HG03095 (cell line): Measurements from ENCODE around the gene EXOC3.
A peak's percentile ranks its signal among the peaks of the same experiment; 100 is the strongest.

ENCODE experiments used
- ATAC-seq: cut with Tn5 transposase; IDR thresholded peaks from one replicate; pipeline ENCODE4 v1.9.1; 2021; ENCODE audit warnings: moderate library complexity; ENCODE audit not compliant: unreplicated experiment

EXOC3 gene

DNA sequence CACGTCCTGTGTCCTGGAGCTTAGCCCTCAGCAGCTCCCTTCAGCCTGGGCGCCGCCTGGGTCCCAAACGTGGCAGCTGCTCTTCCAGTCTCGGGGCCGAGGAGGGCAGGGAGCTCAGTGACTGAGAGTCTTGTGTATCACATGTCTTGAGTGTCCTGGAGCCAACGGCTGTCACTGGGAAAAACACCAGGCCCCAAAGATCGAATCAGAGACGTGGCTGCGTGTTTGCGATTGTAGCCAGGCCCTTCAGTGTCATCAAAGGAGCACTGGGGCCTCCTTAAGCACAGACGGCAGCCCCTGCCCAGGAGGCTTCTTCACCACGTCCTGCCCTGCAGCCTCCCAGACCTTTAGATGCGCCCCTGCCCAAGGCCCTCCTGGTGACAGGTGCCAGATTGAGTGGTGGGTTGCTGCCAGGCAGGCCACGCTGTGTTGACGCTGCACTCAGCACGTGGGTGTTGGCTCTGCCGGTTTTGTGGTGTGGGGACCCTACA is 5.7 kb upstream of the EXOC3 start:
- ATAC-seq = no peak

DNA sequence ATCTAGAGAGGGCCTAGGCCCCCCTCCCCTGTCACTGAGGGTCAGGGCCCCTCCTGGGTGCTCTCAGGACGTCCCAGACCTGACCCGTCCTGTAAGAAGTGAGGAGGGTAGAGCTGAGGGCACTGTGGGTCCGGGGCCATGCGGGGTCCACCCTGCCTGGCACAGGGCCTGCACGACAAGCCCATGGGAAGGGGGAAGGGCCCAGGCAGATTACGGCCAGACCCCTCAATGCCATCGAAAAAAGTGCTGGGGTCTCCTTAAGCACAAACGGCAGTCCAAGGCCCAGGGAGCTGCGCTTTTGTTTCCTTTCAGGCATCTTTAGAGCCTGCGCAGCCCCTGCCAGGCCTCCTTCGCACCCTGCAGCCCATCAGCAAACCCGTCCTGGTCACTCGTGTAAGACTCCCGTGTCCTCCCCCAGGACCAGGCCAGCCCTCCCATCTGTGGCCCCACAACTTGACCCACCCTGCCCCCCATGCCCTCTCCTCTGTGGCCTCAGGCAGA is 4.4 kb upstream of the EXOC3 start:
- no peak for ATAC-seq

DNA sequence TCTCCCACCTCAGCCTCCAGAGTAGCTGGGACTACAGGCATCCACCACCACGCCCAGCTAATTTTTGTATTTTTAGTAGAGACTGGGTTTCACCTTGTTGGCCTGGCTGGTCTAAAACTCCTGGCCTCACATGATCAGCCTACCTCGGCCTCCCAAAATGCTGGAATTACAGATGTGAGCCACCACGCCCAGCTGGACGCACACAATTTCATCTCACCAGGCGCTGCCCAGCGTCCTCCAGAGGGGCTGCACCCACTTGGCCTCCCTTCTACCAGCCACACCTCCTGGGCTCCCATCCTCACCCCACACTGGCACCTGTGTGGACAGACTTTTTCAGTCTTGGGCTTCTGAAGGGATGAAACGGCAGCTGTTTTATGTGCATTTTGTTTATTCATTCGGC is 3.8 kb upstream of the EXOC3 start:
- ATAC-seq = no peak

DNA sequence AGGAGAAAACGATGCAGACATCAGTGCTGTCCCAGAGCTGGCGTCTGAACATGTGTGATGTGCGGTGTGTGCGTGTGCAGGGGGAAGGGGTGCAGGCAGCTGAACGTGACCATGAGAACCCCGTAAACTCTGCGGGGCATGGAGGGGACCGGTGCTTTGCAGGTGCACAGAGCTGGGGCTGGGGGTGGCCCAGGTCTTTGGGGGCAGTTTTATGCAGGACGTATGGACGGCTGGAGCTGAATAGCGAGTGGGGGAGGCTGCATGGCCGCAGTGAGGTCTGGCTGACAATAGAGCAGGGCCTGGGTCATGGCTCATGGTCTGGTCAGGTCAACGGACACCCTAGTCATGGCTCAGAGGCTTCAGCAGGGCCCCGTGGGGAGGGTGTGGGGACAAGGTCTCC is 3.3 kb upstream of the EXOC3 start:
- ATAC-seq = no peak

DNA sequence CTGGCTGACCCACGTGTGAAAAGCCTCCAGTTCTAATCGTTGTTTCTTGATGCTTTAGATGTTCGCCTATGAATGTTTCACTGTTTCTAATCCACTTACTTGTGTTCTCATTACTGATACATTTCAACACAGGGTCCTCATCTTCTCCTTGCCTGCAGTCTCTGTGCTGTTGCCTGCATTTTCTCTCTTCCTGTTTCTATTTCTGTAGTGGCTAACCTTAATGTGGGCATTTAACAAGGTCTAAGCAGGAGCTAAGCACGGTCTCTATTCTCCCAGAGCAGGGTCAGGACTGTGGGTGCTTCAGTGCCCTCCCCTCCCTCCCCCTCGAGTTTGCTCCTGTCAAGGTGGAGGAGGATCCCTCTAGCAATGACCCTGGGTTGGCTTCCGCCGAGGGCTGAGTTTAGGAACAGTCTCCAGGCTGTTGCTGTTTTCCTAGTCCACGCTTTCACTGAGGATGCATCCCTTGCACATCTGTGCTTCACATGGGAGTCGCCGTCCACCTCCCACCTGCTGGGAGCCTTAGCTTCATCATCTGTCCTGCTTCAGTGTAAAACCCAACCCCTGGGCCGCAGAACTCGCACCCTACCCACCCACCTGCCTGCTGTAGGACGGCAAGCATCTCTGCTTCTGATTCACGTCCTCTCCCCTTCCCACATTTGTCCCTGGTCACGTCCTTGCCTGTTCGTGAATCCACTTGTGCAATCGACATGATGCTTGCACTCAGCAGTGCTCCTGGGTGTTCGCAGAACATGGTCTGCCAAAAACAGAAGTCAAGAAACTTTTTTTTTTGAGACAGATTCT is 2.4 kb upstream of the EXOC3 start:
- ATAC-seq = no peak

DNA sequence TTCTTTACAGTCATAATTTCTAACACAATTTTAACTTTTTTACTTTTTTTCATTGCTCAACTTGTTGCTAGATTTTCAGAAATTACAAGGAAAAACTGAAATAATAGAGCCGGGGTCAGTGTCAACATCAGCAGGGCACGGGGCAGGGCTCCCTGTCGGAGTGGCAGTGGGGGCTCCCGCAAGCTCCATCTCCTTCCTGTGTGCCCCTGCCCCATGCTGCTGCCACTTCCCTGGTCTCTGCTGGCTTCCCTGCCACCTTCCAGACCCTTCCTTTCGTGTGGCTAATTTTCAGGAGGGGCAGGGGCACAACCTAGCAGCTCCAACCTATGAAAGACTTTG is 1.0 kb upstream of the EXOC3 start:
- no peak for ATAC-seq

DNA sequence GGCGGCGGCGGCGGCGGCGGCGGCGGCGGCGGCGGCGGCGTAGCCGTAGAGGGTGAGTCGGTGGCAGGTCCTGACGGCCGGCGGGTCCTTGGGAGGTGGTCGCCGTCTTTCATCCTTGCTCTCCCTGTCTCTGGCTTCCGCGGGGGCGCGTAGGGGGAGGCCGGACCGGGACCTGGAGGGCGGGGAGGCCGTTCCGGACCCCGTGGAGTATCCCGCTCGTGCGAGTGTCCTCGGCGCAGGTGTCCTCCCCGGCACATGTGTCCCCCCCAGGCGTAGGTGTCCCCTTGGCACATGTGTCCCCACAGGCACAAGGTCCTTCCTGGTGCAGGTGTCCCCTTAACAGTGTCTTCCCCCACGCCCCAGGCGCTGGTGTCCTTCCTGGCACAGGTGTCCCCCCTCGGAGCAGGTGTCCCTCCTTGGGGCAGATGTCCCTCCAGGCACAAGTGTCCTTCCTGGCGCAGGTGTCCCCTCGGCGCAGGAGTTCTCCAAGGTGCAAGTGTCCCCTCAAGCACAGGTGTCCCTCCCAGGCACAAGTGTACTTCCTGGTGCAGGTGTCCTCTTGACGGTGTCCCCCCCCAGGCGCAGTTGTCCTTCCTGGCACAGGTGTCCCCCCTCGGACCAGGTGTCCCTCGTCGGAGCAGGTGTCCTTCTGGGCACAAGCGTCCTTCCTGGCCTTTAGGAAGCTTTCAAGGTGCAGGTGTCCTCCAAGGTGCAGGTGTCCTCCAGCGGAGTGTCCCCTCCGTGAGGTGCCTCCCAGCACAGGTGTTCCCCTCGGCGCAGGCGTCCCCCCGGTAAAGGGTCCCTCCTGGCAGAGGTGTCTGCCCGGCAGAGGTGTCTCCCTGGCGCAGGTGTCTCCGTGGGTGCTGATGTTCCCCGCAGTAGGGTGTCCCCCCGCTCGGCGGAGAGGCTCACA is 519 bp downstream of the EXOC3 start:
- ATAC-seq = peak; percentile 13

DNA sequence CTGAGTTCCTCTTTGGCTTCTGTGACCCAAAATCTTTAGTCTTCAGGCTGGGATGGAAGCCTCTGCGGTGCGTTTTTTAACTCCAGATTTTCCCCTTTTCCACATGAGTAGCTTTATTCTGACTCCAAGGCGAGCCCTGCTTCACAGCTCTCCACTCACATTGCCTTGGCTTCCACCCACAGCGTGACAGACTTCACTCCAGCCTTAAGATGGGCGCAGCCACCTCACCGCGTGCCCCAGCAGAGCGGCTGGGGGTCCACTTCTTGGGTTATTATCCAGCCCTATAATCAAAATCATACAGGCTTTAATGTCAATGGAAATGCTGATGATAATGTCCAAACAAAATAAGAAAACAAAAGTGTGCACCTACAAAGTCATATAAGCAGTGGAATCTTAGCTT is 1.2 kb downstream of the EXOC3 start:
- ATAC-seq = no peak

DNA sequence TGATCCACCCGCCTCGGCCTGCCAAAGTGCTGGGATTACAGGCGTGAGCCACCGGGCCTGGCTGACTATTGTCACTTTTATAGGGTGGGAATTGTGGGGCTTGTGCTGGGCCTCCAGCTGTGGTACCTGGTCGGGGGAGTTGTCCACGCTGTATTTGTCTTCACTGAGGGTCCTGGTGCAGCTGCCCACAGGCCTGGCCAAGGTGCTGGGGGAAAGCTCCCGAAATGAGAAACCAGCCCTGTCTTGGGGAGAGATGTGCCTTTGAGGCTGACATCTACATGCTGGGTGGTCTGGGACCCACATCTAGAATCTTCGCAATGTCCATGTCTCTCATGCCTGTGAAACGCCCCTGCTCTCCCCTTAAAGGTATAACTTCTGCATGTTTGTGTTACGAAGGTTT is 2.6 kb downstream of the EXOC3 start:
- ATAC-seq = no peak

DNA sequence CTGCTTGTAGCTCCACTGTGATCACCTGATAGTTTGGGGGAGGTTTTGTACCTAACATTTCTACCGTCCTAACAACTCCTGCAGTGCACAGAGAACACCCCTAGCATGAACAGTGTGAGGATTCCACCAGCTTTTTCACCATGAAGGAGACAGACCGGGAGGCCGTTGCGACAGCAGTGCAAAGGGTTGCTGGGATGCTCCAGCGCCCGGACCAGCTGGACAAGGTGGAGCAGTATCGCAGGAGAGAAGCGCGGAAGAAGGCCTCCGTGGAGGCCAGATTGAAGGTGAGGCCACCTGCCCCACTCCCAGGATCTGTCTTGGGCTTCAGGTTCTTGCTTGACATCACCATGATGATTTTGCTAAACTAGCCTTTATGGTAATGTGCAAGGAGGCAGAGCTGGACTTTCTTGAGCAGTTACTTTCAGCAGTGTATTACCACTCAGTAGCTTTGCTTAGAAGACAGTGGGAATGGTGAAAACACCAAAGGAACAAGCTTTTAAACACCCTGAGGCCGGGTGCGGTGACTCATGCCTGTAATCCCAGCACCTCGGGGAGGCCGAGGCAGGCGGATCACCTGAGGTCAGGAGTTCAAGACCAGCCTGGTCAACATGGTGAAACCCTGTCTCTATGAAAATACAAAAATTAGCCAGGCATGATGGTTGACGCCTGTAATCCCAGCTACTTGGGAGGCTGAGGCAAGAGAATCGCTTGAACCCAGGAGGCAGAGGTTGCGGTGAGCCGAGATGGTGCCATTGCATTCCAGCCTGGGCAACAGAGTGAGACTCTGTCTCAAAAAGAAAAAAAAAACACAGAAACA is 3.3 kb downstream of the EXOC3 start:
- no peak for ATAC-seq

DNA sequence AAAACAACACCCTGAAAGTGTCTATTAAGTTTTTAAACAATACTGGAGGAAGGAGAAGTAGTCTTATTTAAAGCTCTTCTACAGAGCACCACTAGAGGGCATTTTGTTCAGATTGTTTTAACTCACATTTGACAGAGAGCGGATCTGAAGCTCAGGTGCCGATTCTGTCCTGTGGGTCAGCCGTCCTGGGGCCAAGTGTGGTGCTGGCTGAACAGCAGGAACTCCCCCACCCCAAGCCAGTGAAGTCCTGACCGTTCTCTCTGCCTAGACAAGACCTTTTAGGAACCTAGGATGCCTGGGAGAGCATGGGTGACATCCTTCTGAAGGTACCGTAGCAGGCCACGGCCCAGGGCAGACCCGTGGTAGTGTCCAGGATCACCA is 3.9 kb downstream of the EXOC3 start:
- ATAC-seq = no peak

DNA sequence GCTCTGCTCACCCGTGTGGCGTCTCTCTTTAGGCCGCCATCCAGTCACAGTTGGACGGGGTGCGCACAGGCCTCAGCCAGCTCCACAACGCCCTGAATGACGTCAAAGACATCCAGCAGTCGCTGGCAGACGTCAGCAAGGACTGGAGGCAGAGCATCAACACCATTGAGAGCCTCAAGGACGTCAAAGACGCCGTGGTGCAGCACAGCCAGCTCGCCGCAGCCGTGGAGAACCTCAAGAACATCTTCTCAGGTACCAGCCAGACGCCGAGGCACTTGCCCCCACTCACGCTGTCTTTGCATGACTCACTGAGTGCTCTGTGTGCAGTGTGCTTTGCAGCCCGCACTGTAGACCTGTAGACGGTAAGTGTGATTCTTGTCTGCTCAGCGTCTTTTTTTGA is 4.5 kb downstream of the EXOC3 start:
- ATAC-seq = no peak

DNA sequence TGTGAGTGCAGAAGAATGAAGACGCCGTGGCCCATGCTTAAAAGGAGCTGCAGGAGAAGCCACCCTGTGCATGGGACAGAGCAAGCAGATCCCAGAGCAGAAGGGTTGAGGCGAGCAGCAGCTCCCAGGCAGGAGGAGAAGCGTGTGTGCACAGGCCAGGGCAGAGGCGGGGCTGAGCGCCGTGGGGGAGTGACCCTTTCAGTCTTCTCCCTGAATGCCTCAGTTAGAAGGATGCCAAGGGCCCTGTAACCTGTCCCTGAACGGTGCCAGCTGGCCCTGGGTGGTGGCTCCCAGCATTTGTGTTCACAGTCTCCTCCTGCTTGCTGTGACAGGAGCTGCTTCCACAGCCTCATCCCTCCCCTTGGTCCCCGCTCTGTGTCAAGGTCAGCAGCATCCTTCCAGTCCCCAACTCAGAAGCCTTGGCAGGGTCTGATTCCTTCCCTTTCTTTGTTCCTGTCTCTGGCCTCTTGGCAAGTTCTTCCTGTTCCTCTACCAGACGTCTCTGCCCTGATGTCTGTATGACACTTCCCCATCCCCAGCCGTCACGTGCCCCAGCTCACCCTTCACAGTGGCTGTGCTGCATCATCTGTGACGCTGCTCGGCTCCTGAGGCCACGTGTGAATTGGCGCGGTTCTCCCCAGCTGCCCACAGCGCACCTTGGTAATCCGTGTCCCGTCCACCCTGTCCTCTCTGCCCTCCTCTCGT is 5.2 kb downstream of the EXOC3 start:
- ATAC-seq = no peak

DNA sequence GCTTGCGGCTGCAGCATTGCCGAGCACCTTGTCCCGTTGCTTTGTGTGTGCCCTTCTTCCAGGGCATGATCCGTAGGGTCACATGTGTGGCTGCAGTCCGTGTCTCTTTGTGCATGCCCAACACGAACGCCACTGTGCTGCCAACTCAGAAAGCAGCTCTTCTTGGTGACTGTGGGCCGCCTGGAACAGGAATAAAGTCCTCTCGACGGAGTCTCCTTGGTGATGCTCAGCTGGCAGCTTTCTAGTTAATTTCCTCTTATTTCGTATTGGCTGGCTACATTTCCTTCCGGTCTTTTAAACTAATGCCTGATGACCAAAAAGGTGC is 5.8 kb downstream of the EXOC3 start:
- ATAC-seq = no peak

DNA sequence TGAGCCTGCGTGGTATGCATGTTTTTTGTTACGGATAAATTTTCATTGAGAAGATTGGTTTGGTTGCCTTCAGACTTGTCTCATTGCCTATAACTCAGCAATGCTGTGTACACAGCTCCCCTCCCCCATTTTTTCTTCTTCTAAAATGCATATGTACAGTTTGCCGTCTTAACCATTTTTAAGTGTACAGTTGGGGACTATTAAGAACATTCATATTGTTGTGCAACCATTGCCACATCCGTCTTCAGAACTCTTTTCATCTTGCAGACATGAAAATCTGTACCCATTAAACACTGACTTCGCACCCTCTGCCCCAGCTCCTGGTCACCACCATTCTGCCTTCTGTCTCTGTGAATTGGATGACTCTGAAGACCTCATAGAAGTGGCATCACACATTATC is 6.2 kb downstream of the EXOC3 start:
- no peak for ATAC-seq

DNA sequence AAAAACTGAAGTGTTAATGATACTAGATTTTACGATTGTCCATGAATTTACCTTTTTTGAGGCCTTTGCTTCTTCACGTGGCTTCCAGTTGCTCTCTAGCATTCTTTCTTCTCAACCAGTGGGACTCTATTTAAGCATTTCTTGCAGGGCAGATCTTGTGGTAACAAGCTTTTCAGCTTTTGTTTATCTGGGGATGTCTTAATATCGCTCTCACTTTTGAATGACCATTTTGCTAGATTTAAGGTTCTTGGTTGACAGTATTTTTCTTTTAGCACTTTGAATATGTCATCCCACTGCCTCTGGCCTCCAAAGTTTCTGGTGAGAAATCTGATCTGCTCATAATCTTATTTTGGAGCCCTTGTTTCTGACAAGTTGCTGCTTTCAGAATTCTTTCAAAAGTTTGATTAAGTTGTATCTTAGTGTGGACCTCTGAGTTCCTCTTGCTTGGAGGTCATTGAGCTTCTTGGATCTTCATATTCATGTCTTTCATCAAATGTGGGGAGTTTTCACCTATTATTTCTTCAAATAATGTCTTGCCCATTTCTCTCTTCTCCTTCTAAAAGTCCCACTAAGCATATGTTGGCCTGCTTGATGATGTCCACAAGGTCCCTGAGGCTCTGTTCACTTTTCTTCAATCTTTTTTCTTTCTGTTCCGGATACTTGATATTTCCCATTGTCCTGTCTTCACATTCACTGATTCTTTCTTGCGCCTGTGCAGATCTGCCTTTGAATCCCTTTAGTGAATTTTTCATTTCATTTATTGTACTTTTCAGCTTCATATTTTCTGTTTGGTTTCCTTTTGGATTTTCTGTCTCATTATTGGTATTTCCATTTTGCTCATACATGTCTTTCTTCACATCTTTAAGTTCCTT is 8.8 kb downstream of the EXOC3 start:
- no peak for ATAC-seq

DNA sequence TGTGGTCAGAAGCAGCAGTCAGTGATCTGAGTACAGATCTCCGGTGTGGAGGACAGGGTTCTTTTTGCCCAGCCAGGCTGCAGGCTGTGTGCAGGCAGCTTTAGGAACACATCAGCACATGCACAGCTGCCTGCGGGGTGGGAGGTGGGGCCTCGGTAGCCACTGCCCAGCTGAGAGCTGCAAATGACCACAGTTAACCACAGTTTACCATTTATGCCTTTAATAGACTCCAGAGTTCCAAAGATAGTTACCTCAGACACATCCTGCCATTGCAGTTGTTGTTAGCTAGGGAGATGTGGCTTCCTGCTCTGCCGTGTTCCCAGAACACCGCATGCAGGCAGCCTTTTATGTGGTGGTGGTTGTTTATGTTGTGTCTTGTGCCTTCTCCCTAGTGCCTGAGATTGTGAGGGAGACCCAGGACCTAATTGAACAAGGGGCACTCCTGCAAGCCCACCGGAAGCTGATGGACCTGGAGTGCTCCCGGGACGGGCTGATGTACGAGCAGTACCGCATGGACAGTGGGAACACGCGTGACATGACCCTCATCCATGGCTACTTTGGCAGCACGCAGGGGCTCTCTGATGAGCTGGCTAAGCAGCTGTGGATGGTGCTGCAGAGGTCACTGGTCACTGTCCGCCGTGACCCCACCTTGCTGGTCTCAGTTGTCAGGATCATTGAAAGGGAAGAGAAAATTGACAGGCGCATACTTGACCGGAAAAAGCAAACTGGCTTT is 10.2 kb downstream of the EXOC3 start:
- ATAC-seq = no peak

DNA sequence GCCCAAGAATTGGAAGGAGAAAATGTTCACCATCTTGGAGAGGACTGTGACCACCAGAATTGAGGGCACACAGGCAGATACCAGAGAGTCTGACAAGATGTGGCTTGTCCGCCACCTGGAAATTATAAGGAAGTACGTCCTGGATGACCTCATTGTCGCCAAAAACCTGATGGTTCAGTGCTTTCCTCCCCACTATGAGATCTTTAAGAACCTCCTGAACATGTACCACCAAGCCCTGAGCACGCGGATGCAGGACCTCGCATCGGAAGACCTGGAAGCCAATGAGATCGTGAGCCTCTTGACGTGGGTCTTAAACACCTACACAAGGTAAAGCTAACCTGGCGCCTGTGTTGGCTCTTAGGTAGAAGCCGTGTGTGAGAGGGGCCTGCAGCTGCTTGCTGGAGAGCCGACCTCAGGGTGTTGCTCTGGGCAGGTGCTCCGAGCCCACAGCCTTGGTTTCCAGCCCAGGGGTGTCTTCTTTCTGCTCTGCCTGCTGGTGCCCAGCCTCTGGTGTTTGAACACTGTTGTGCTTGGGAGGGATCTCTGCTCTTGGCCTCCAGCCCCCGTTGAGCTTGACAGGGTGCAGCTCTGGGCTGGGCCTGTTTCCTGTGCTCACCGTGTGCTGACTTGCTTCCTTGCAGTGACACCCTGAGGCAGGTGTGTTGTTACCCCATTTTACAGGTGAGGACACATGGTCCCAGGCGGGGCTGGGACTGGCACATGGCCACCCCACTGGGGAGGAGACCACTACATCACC is 10.9 kb downstream of the EXOC3 start:
- ATAC-seq = no peak
